GM12891 (cell line): ENCODE data around the gene KCNT1.

Source experiments
- PAX5 ChIP-seq: IDR thresholded peaks from 2 replicates; pipeline ENCODE4 v1.6.1; 2011; ENCODE audit warnings: low read length, moderate library complexity, mild to moderate bottlenecking; ENCODE audit not compliant: insufficient read depth, severe bottlenecking
- POLR2A ChIP-seq: IDR thresholded peaks from 2 replicates; pipeline ENCODE4 v1.6.1; 2011; ENCODE audit warnings: low read depth, low read length, control low read depth
- POLR2AphosphoS5 ChIP-seq: IDR thresholded peaks from 2 replicates; pipeline ENCODE4 v1.6.1; 2011; ENCODE audit warnings: low read depth, low read length, control low read depth
- POU2F2 ChIP-seq: IDR thresholded peaks from 2 replicates; pipeline ENCODE4 v1.6.1; 2011; ENCODE audit warnings: low read depth, mild to moderate bottlenecking, control low read depth, low read length, moderate library complexity
- SPI1 ChIP-seq: IDR thresholded peaks from 2 replicates; pipeline ENCODE4 v1.6.1; 2011; ENCODE audit warnings: low read depth, low read length, control low read depth
- TAF1 ChIP-seq: IDR thresholded peaks from 2 replicates; pipeline ENCODE4 v1.6.1; 2011; ENCODE audit warnings: low read depth, low read length, control low read depth

GRCh38 chr9:135796784-135797485 lies 95.0 kb downstream of the KCNT1 start:
- TF ChIP-seq POLR2A (no peak), SPI1 (no peak), TAF1 (no peak), POLR2AphosphoS5 (no peak), PAX5 (no peak), POU2F2 (no peak)
